ENCODE results near the gene PCDHGB4. TPM values are rescaled to one million over a fixed set of nuclear protein-coding genes. Genes with fewer than 3 reads are reported as not detected.
"Not testable (repeated sequence)": the region's sequence is repeated elsewhere in the genome, so short reads cannot be mapped to it uniquely, and the experiment has no call there.

The PCDHGB4 gene
- total RNA-seq, 1 donor from 2014 or later: 4.6 TPM

- intact Hi-C loops (cut with DNase I): no loop called here
- DNase-seq (ENCODE audit: missing footprints): no peak
These were observed 5.8 kb downstream of the PCDHGB4 start for GRCh38 chr5:141393267-141393666.

GRCh38 chr5:141394401-141395187 lies 7.1 kb downstream of the PCDHGB4 start:
- DNase-seq (ENCODE audit: missing footprints); ATAC-seq: not testable (repeated sequence)
- intact Hi-C loops (cut with DNase I): loop anchor here (1.0 kb wide), 1 partner anchor 19 kb away; no protein-coding TSS in a partner anchor

More at GRCh38 chr5:141393267-141393666, 5.8 kb downstream of the PCDHGB4 start:
- ATAC-seq: no peak

- ATAC-seq (peak; percentile 89), DNase-seq (ENCODE audit: missing footprints) (peak; percentile 68)
- intact Hi-C loops (cut with DNase I): not testable (repeated sequence)
These were observed 10.5 kb downstream of the PCDHGB4 start, which contains the start of gene PCDHGB5 for GRCh38 chr5:141397756-141398551. Gene PCDHGB5, plus strand, starts transcription at chr5:141397947. Its CDS starts 181 bp downstream, at chr5:141398128.

GRCh38 chr5:141398608-141399007 lies 11.1 kb downstream of the PCDHGB4 start:
- intact Hi-C loops (cut with DNase I): no loop called here
- ATAC-seq: no peak
- no peak for DNase-seq (ENCODE audit: missing footprints)

GRCh38 chr5:141399555-141400258 lies 12.2 kb downstream of the PCDHGB4 start:
- intact Hi-C loops (cut with DNase I): no loop called here
- ATAC-seq (no peak), DNase-seq (ENCODE audit: missing footprints) (peak; percentile 54)

GRCh38 chr5:141402553-141403243 lies 15.2 kb downstream of the PCDHGB4 start, which contains the start of gene PCDHGA9:
Gene PCDHGA9, plus strand, starts transcription at chr5:141402778. Its CDS starts 175 bp downstream, at chr5:141402953.
- intact Hi-C loops (cut with DNase I): no loop called here

GRCh38 chr5:141403387-141403786 lies 15.9 kb downstream of the PCDHGB4 start:
- intact Hi-C loops (cut with DNase I): no loop called here
- no peak for ATAC-seq
- no peak for DNase-seq (ENCODE audit: missing footprints)

More at GRCh38 chr5:141402553-141403243, 15.2 kb downstream of the PCDHGB4 start, which contains the start of gene PCDHGA9:
- DNase-seq (ENCODE audit: missing footprints): peak; percentile 67
- ATAC-seq: no peak

- ATAC-seq (peak; percentile 79), DNase-seq (ENCODE audit: missing footprints) (peak; percentile 81)
- intact Hi-C loops (cut with DNase I): not testable (repeated sequence)
These were observed 20.4 kb downstream of the PCDHGB4 start, which contains the start of gene PCDHGB6 for GRCh38 chr5:141407790-141408505. Gene PCDHGB6, plus strand, starts transcription at chr5:141408021. Its CDS starts 182 bp downstream, at chr5:141408203.

GRCh38 chr5:141409598-141410306 lies 22.3 kb downstream of the PCDHGB4 start:
- ATAC-seq: no peak
- DNase-seq (ENCODE audit: missing footprints): no peak
- intact Hi-C loops (cut with DNase I): loop anchor here (5.0 kb wide), 1 partner anchor 37 kb away; the partner anchor contains the start of genes PCDHGA6 and PCDHGB3

- intact Hi-C loops (cut with DNase I): loop anchor here (5.0 kb wide), 1 partner anchor 39 kb away; the partner anchor contains the start of genes PCDHGA6 and PCDHGB3
- DNase-seq (ENCODE audit: missing footprints) (no peak), ATAC-seq (no peak)
These were observed 24.1 kb downstream of the PCDHGB4 start for GRCh38 chr5:141411575-141411974.

GRCh38 chr5:141412854-141413539 lies 25.5 kb downstream of the PCDHGB4 start, which contains the start of gene PCDHGA10:
Gene PCDHGA10, plus strand, starts transcription at chr5:141412987. Its CDS starts 189 bp downstream, at chr5:141413176.
- ATAC-seq (peak; percentile 50), DNase-seq (ENCODE audit: missing footprints) (no peak)
- intact Hi-C loops (cut with DNase I): loop anchor here (5.0 kb wide), 1 partner anchor 41 kb away; the partner anchor contains the start of genes PCDHGA6 and PCDHGB3

GRCh38 chr5:141413540-141414069 lies 26.1 kb downstream of the PCDHGB4 start:
- DNase-seq (ENCODE audit: missing footprints): no peak
- ATAC-seq: peak; percentile 22
- intact Hi-C loops (cut with DNase I): loop anchor here (5.0 kb wide), 1 partner anchor 41 kb away; the partner anchor contains the start of genes PCDHGA6 and PCDHGB3

- intact Hi-C loops (cut with DNase I): loop anchor here (5.0 kb wide), 1 partner anchor 42 kb away; the partner anchor contains the start of genes PCDHGA6 and PCDHGB3
- ATAC-seq: not testable (repeated sequence)
These were observed 27.2 kb downstream of the PCDHGB4 start for GRCh38 chr5:141414548-141415274.

GRCh38 chr5:141415275-141415618 lies 27.7 kb downstream of the PCDHGB4 start:
- peak; percentile 65 for DNase-seq (ENCODE audit: missing footprints)
- intact Hi-C loops (cut with DNase I); ATAC-seq: not testable (repeated sequence)

More at GRCh38 chr5:141414548-141415274, 27.2 kb downstream of the PCDHGB4 start:
- not testable (repeated sequence) for DNase-seq (ENCODE audit: missing footprints)
